HCT116 (cell line): Measurements from ENCODE around the gene PRKN. TPM values are rescaled to one million over a fixed set of nuclear protein-coding genes. Genes with fewer than 3 reads are reported as not detected.

Experiments used
- ATAC-seq: fragments of 200-7000 bp; cut with Tn5 transposase; 2 replicates; pipeline ENCODE4 v1.9.1; 2020; ENCODE audit warnings: mild to moderate bottlenecking, moderate library complexity
- BruUV-seq: library from RNA; stranded (reverse); fragments of 400-500 nt; replicated peaks from 2 replicates; lab custom pipeline; 2021; lab: Mats Ljungman, UMichigan
- CTCF ChIA-PET: fragments of 300-600 bp; sonication (Branson Sonifier 250); formaldehyde crosslinking; loops from one replicate; lab custom pipeline; 2021; ENCODE audit warnings: antibody characterized with exemption; lab: Charles Lee
- POLR2A ChIA-PET: fragments of 300-600, 350-600 bp; sonication (Branson Sonifier 250); formaldehyde crosslinking; loops from one replicate; lab custom pipeline; 2021; ENCODE audit warnings: antibody characterized with exemption; lab: Charles Lee
- RAD21 ChIA-PET, 2 experiments: fragments of 300-600 bp; sonication (Branson Sonifier 250); formaldehyde crosslinking; loops; one replicate each; lab custom pipeline; 2023; ENCODE audit warnings: low total read pairs in 2 of 2; ENCODE audit not compliant: uncharacterized antibody in 2 of 2, unreplicated experiment in 2 of 2, low non-redundant PET in 1 of 2; lab: Charles Lee
- DNase-seq: peaks from one replicate; pipeline ENCODE4 v3.0.0-alpha.2; 2010; ENCODE audit warnings: low read depth, low spot score
- H2AFZ ChIP-seq: fragments of 200-600 bp; shearing (Covaris generic), sonication (generic); 2 replicates; pipeline ENCODE4 v1.6.1; 2017; ENCODE audit warnings: low read depth, mixed run types, mixed read lengths, antibody characterized with exemption, low read length; ENCODE audit not compliant: poor library complexity, severe bottlenecking
- H3K27ac ChIP-seq: 2 replicates; pipeline ENCODE4 v1.5.1; 2012; ENCODE audit warnings: low read depth, low read length
- H3K27me3 ChIP-seq: fragments of 200-600 bp; sonication (generic); 2 replicates; pipeline ENCODE4 v1.6.1; 2016; ENCODE audit warnings: mixed run types, low read length, mixed read lengths; ENCODE audit not compliant: insufficient read depth
- H3K36me3 ChIP-seq, 2 experiments: fragments of 200-500 bp in 1 of 2; fragments of 200-600 bp in 1 of 2; sonication (Bioruptor generic) in 1 of 2; sonication (generic) in 1 of 2; 2 replicates each; pipeline versions ENCODE4 v1.5.1 to v1.6.1; 2014 to 2016; ENCODE audit warnings: low read length in 2 of 2, inconsistent platforms in 1 of 2, mixed read lengths in 1 of 2, mixed run types in 1 of 2; ENCODE audit not compliant: insufficient read depth in 2 of 2, control insufficient read depth in 1 of 2
- H3K4me1 ChIP-seq, 2 experiments: fragments of 200-600 bp in 1 of 2; sonication (generic) in 1 of 2; 2 replicates each; pipeline versions ENCODE4 v1.5.1 to v1.6.1; 2012 to 2017; ENCODE audit warnings: low read length in 2 of 2, inconsistent platforms in 1 of 2, mild to moderate bottlenecking in 1 of 2, mixed read lengths in 1 of 2, mixed run types in 1 of 2, moderate library complexity in 1 of 2; ENCODE audit not compliant: insufficient read depth in 2 of 2, control insufficient read depth in 1 of 2
- H3K4me2 ChIP-seq: fragments of 200-600 bp; sonication (generic); 2 replicates; pipeline ENCODE4 v1.6.1; 2017; ENCODE audit warnings: mixed run types, low read length, mixed read lengths
- H3K4me3 ChIP-seq, 2 experiments: fragments of 200-600 bp in 1 of 2; sonication (generic) in 1 of 2; replicated peaks in 1 of 2; 2 replicates each; pipeline ENCODE4 v1.5.1; 2011 to 2016; ENCODE audit warnings: low read length in 2 of 2, control low read depth in 1 of 2, low read depth in 1 of 2, mild to moderate bottlenecking in 1 of 2, mixed read lengths in 1 of 2, mixed run types in 1 of 2
- H3K79me2 ChIP-seq: fragments of 200-600 bp; sonication (generic); 2 replicates; pipeline ENCODE4 v1.6.1; 2017; ENCODE audit warnings: mild to moderate bottlenecking, mixed run types, low read length, moderate library complexity, mixed read lengths; ENCODE audit not compliant: insufficient read depth
- H3K9ac ChIP-seq: fragments of 200-600 bp; sonication (generic); 2 replicates; pipeline ENCODE4 v1.6.1; 2016; ENCODE audit warnings: low read length, mixed read lengths
- H3K9me2 ChIP-seq: fragments of 200-600 bp; sonication (generic), shearing (Covaris generic); 2 replicates; pipeline ENCODE4 v1.6.1; 2017; ENCODE audit warnings: mixed run types, mild to moderate bottlenecking, moderate library complexity; ENCODE audit not compliant: insufficient read depth
- H3K9me3 ChIP-seq, 2 experiments: fragments of 200-500 bp in 1 of 2; fragments of 200-600 bp in 1 of 2; sonication (Bioruptor generic) in 1 of 2; sonication (generic) in 1 of 2; 2 replicates each; pipeline ENCODE4 v1.6.1; 2014 to 2017; ENCODE audit warnings: low read length in 2 of 2, mixed read lengths in 2 of 2, inconsistent platforms in 1 of 2, low read depth in 1 of 2, mild to moderate bottlenecking in 1 of 2, mixed run types in 1 of 2, moderate library complexity in 1 of 2; ENCODE audit not compliant: control insufficient read depth in 1 of 2, insufficient read depth in 1 of 2
- H4K20me1 ChIP-seq: fragments of 200-600 bp; sonication (generic), shearing (Covaris generic); 2 replicates; pipeline ENCODE4 v1.6.1; 2017; ENCODE audit warnings: mixed run types, mild to moderate bottlenecking, moderate library complexity; ENCODE audit not compliant: insufficient read depth
- EGR1 ChIP-seq: IDR thresholded peaks from 2 replicates; pipeline ENCODE4 v1.6.1; 2012; ENCODE audit warnings: low read depth
- ELF1 ChIP-seq: IDR thresholded peaks from 2 replicates; pipeline ENCODE4 v1.6.1; 2012; ENCODE audit warnings: low read depth, borderline replicate concordance
- EZH2 ChIP-seq: fragments of 200-600 bp; sonication (generic); IDR thresholded peaks from 2 replicates; pipeline ENCODE4 v1.6.1; 2017; ENCODE audit warnings: antibody characterized with exemption, mixed run types
- EZH2phosphoT487 ChIP-seq: fragments of 200-600 bp; IDR thresholded peaks from 2 replicates; pipeline ENCODE4 v1.6.1; 2018; ENCODE audit warnings: antibody characterized with exemption, borderline replicate concordance
- JUND ChIP-seq: IDR thresholded peaks from 2 replicates; pipeline ENCODE4 v1.6.1; 2012
- POLR2A ChIP-seq: IDR thresholded peaks from 2 replicates; pipeline ENCODE4 v1.7.0; 2011; ENCODE audit warnings: borderline replicate concordance; ENCODE audit not compliant: insufficient read depth, insufficient read length; ENCODE audit errors: extremely low read depth
- POLR2AphosphoS5 ChIP-seq: IDR thresholded peaks from 2 replicates; pipeline ENCODE4 v1.6.1; 2011; ENCODE audit warnings: mild to moderate bottlenecking, low read depth, low read length, moderate library complexity
- RAD21 ChIP-seq: IDR thresholded peaks from 2 replicates; pipeline ENCODE4 v1.6.1; 2012; ENCODE audit warnings: low read depth, mild to moderate bottlenecking
- SIN3A ChIP-seq: IDR thresholded peaks from 2 replicates; pipeline ENCODE4 v1.6.1; 2012; ENCODE audit warnings: low read depth
- SP1 ChIP-seq: IDR thresholded peaks from 2 replicates; pipeline ENCODE4 v1.6.1; 2012; ENCODE audit warnings: low read depth
- SRF ChIP-seq: IDR thresholded peaks from 2 replicates; pipeline ENCODE4 v1.6.1; 2012; ENCODE audit warnings: low read depth
- YY1 ChIP-seq: IDR thresholded peaks from 2 replicates; pipeline ENCODE4 v1.6.1; 2011; ENCODE audit warnings: low read length, low read depth, moderate library complexity, mild to moderate bottlenecking; ENCODE audit not compliant: insufficient replicate concordance; ENCODE audit errors: extremely low read depth
- intact Hi-C: fragments of 100-400 bp; cut with micrococcal nuclease; formaldehyde crosslinking; loops from 2 replicates; pipeline ENCODE4 v1.10.0; 2022
- total RNA-seq: library from RNA; stranded (reverse); gene quantifications from one replicate; pipeline ENCODE4 v1.2.1, GENCODE V29; 2021; ENCODE audit not compliant: unreplicated experiment
- TF ChIP-seq, protein P1 (sequence below), 3 experiments: fragments of 200-600 bp in 1 of 3; sonication (generic) in 1 of 3; IDR thresholded peaks in 2 of 3; conservative IDR thresholded peaks in 1 of 3; 2 replicates each; pipeline ENCODE4 v1.5.1; 2012 to 2017; ENCODE audit warnings: low read depth in 2 of 3, low read length in 2 of 3, antibody characterized with exemption in 1 of 3, borderline replicate concordance in 1 of 3, control low read depth in 1 of 3, mild to moderate bottlenecking in 1 of 3, mixed read lengths in 1 of 3, mixed run types in 1 of 3, moderate library complexity in 1 of 3; ENCODE audit not compliant: insufficient read depth in 1 of 3
- TF ChIP-seq, protein P2 (sequence below): IDR thresholded peaks from 2 replicates; pipeline ENCODE4 v1.6.1; 2012
- TF ChIP-seq, protein P3 (sequence below): IDR thresholded peaks from 2 replicates; pipeline ENCODE4 v1.6.1; 2012; ENCODE audit warnings: low read depth
- TF ChIP-seq, protein P4 (sequence below): IDR thresholded peaks from 2 replicates; pipeline ENCODE4 v1.6.1; 2012
- TF ChIP-seq, protein P5 (sequence below): IDR thresholded peaks from 2 replicates; pipeline ENCODE4 v1.6.1; 2011; ENCODE audit warnings: mild to moderate bottlenecking, low read length, moderate library complexity; ENCODE audit not compliant: insufficient replicate concordance; ENCODE audit errors: extremely low read depth

PRKN gene
- total RNA-seq, 1 experiment from 2014 or later, result 2.6 TPM

DNA sequence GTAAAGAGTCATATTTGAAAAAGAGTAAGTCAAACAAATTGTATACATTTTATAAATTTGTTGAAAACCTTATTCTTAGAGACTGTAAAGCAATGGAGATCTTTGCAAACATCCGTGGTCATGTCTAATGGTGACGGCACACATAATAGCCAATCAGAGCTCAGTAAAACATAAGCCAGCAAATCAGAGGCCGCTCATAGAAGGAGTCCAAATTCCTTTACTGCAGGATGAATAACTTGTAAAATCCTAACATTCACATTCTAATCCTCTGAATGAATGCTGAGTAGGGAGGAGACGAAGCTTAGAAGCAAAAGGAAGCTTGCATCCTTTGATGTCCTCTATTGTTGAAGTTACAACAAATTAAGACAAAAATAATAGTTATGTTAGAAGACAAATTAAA lies 401.7 kb downstream of the PRKN start:
- no peak overlapping the region for H2AFZ ChIP-seq
- intact Hi-C loops, result no loop called here
- H3K4me3 ChIP-seq, result no peak overlapping the region
- no peaks in the 10 kb centered on the region for H3K36me3 ChIP-seq
- H3K4me2 ChIP-seq, result no peak overlapping the region
- H4K20me1 ChIP-seq, result no peaks in the 10 kb centered on the region
- H3K4me1 ChIP-seq, result no peaks in the 10 kb centered on the region
- BruUV-seq, result no TSS peak
- CTCF ChIA-PET, result no interaction called here
- POLR2A ChIA-PET, result no interaction called here
- no peak overlapping the region for H3K9ac ChIP-seq
- no peaks in the 10 kb centered on the region for H3K9me3 ChIP-seq
- H3K27me3 ChIP-seq, result no peaks in the 10 kb centered on the region
- H3K79me2 ChIP-seq, result no peaks in the 10 kb centered on the region
- ATAC-seq (no peak), DNase-seq (no peak)
- no peak overlapping the region for H3K27ac ChIP-seq
- TF ChIP-seq EZH2 (no peak), RAD21 (no peak), EGR1 (no peak), SP1 (no peak), EZH2phosphoT487 (no peak), POLR2AphosphoS5 (no peak), SRF (no peak), SIN3A (no peak), YY1 (no peak), ELF1 (no peak), JUND (no peak), POLR2A (no peak)
- TF ChIP-seq, protein P1, sequence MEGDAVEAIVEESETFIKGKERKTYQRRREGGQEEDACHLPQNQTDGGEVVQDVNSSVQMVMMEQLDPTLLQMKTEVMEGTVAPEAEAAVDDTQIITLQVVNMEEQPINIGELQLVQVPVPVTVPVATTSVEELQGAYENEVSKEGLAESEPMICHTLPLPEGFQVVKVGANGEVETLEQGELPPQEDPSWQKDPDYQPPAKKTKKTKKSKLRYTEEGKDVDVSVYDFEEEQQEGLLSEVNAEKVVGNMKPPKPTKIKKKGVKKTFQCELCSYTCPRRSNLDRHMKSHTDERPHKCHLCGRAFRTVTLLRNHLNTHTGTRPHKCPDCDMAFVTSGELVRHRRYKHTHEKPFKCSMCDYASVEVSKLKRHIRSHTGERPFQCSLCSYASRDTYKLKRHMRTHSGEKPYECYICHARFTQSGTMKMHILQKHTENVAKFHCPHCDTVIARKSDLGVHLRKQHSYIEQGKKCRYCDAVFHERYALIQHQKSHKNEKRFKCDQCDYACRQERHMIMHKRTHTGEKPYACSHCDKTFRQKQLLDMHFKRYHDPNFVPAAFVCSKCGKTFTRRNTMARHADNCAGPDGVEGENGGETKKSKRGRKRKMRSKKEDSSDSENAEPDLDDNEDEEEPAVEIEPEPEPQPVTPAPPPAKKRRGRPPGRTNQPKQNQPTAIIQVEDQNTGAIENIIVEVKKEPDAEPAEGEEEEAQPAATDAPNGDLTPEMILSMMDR (IDR thresholded peaks at IDR 0.05 in 2 of 3, conservative IDR thresholded peaks at IDR 0.05 in 1 of 3; ENCODE audit: borderline replicate concordance in 1 of 3, insufficient read depth in 1 of 3, low read depth in 2 of 3, low read length in 2 of 3), result no peak
- TF ChIP-seq, protein P2, sequence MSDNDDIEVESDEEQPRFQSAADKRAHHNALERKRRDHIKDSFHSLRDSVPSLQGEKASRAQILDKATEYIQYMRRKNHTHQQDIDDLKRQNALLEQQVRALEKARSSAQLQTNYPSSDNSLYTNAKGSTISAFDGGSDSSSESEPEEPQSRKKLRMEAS, result no peak
- TF ChIP-seq, protein P3, sequence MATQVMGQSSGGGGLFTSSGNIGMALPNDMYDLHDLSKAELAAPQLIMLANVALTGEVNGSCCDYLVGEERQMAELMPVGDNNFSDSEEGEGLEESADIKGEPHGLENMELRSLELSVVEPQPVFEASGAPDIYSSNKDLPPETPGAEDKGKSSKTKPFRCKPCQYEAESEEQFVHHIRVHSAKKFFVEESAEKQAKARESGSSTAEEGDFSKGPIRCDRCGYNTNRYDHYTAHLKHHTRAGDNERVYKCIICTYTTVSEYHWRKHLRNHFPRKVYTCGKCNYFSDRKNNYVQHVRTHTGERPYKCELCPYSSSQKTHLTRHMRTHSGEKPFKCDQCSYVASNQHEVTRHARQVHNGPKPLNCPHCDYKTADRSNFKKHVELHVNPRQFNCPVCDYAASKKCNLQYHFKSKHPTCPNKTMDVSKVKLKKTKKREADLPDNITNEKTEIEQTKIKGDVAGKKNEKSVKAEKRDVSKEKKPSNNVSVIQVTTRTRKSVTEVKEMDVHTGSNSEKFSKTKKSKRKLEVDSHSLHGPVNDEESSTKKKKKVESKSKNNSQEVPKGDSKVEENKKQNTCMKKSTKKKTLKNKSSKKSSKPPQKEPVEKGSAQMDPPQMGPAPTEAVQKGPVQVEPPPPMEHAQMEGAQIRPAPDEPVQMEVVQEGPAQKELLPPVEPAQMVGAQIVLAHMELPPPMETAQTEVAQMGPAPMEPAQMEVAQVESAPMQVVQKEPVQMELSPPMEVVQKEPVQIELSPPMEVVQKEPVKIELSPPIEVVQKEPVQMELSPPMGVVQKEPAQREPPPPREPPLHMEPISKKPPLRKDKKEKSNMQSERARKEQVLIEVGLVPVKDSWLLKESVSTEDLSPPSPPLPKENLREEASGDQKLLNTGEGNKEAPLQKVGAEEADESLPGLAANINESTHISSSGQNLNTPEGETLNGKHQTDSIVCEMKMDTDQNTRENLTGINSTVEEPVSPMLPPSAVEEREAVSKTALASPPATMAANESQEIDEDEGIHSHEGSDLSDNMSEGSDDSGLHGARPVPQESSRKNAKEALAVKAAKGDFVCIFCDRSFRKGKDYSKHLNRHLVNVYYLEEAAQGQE, result no peak
- TF ChIP-seq, protein P4, sequence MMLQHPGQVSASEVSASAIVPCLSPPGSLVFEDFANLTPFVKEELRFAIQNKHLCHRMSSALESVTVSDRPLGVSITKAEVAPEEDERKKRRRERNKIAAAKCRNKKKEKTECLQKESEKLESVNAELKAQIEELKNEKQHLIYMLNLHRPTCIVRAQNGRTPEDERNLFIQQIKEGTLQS, result no peak
- TF ChIP-seq, protein P5, sequence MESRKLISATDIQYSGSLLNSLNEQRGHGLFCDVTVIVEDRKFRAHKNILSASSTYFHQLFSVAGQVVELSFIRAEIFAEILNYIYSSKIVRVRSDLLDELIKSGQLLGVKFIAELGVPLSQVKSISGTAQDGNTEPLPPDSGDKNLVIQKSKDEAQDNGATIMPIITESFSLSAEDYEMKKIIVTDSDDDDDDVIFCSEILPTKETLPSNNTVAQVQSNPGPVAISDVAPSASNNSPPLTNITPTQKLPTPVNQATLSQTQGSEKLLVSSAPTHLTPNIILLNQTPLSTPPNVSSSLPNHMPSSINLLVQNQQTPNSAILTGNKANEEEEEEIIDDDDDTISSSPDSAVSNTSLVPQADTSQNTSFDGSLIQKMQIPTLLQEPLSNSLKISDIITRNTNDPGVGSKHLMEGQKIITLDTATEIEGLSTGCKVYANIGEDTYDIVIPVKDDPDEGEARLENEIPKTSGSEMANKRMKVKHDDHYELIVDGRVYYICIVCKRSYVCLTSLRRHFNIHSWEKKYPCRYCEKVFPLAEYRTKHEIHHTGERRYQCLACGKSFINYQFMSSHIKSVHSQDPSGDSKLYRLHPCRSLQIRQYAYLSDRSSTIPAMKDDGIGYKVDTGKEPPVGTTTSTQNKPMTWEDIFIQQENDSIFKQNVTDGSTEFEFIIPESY, result no peak
- RAD21 ChIA-PET, result no interaction called here
- H3K9me2 ChIP-seq, result no peaks in the 10 kb centered on the region
